GM18951 (cell line): ENCODE data around the gene SIDT1.
A peak's percentile ranks its signal among the peaks of the same experiment; 100 is the strongest.

ENCODE experiments used
- POLR2A ChIP-seq: IDR thresholded peaks from 4 replicates; pipeline ENCODE4 v1.6.1; 2011; ENCODE audit warnings: mild to moderate bottlenecking; ENCODE audit not compliant: insufficient read length, insufficient read depth; ENCODE audit errors: extremely low read depth
- in situ Hi-C: fragments of 300-500 bp; cut with MboI; formaldehyde crosslinking; loops from one replicate; pipeline ENCODE4 v1.12.0; 2022; ENCODE audit warnings: low sequenced_read_pairs, mixed read lengths, inconsistent platforms; ENCODE audit not compliant: unreplicated experiment

The SIDT1 gene

GRCh38 chr3:113531826-113532697 lies at the start of gene SIDT1:
Gene SIDT1, plus strand, starts transcription at chr3:113532555. Its CDS starts 467 bp downstream, at chr3:113533022.
- in situ Hi-C loops = no loop called here

GRCh38 chr3:113485161-113485609 lies 47.2 kb upstream of the SIDT1 start:
- TF ChIP-seq POLR2A = no peak
- in situ Hi-C loops = no loop called here

More at GRCh38 chr3:113531826-113532697, at the start of gene SIDT1:
- TF ChIP-seq POLR2A = peak; percentile 73

GRCh38 chr3:113495035-113495434 lies 37.3 kb upstream of the SIDT1 start:
- TF ChIP-seq POLR2A = no peak
- in situ Hi-C loops = no loop called here

- in situ Hi-C loops = no loop called here
- no peak for TF ChIP-seq POLR2A
Observed at GRCh38 chr3:113496924-113497323, 35.4 kb upstream of the SIDT1 start.

GRCh38 chr3:113498221-113499005 lies 33.9 kb upstream of the SIDT1 start:
- TF ChIP-seq POLR2A = no peak
- in situ Hi-C loops = no loop called here

GRCh38 chr3:113499081-113499480 lies 33.3 kb upstream of the SIDT1 start:
- TF ChIP-seq POLR2A = no peak
- in situ Hi-C loops = no loop called here

- no peak for TF ChIP-seq POLR2A
- in situ Hi-C loops = no loop called here
Observed at GRCh38 chr3:113501597-113501996, 30.8 kb upstream of the SIDT1 start.

GRCh38 chr3:113505867-113506266 lies 26.5 kb upstream of the SIDT1 start:
- TF ChIP-seq POLR2A = no peak
- in situ Hi-C loops = no loop called here

GRCh38 chr3:113507501-113508067 lies 24.8 kb upstream of the SIDT1 start:
- no peak for TF ChIP-seq POLR2A

GRCh38 chr3:113508966-113509365 lies 23.4 kb upstream of the SIDT1 start:
- TF ChIP-seq POLR2A = no peak
- in situ Hi-C loops = no loop called here

More at GRCh38 chr3:113507501-113508067, 24.8 kb upstream of the SIDT1 start:
- in situ Hi-C loops = no loop called here

- in situ Hi-C loops = no loop called here
- TF ChIP-seq POLR2A = no peak
Observed at GRCh38 chr3:113514265-113514769, 18.0 kb upstream of the SIDT1 start.

- in situ Hi-C loops = no loop called here
- no peak for TF ChIP-seq POLR2A
Observed at GRCh38 chr3:113516115-113516505, 16.2 kb upstream of the SIDT1 start.

GRCh38 chr3:113521981-113522380 lies 10.4 kb upstream of the SIDT1 start:
- in situ Hi-C loops = no loop called here
- TF ChIP-seq POLR2A = no peak
